ENCODE results near the gene LENEP.
A peak's percentile ranks its signal among the peaks of the same experiment; 100 is the strongest.
"Not testable (repeated sequence)": the region's sequence is repeated elsewhere in the genome, so short reads cannot be mapped to it uniquely, and the experiment has no call there.

Gene LENEP

DNA sequence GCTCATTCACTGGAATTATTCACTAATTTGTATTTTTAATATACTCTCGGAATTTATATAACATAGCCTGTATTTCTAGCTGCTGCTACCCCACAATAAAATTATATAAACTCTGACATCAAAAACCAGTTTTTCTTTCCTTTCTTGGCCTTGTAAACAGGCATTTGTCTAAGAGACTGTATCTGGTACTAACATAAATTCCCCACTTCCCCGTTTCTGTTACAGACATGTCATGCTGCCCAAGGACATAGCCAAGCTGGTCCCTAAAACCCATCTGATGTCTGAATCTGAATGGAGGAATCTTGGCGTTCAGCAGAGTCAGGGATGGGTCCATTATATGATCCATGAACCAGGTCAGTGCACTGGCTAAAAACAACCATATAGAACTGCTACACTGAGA is 15.6 kb upstream of the LENEP start:
- DNase-seq = not testable (repeated sequence)

DNA sequence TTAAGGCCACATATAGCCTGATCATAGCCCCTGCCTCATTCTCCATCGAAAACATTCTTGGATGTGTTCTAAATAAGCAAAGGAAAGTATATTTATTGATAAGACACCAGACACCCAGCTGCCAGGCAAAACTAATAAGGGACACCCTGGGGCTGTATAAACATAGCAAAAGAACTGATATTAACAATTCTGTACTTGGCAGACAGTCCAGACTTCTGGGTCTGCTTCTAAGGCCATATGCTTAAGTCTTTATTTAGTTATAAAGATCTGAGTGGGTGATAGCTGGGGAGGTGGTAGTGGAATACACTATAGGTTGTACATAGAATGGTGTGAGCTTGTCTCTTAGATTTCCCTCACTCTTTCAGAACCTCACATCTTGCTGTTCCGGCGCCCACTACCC is 15.0 kb upstream of the LENEP start:
- no peak for DNase-seq

DNA sequence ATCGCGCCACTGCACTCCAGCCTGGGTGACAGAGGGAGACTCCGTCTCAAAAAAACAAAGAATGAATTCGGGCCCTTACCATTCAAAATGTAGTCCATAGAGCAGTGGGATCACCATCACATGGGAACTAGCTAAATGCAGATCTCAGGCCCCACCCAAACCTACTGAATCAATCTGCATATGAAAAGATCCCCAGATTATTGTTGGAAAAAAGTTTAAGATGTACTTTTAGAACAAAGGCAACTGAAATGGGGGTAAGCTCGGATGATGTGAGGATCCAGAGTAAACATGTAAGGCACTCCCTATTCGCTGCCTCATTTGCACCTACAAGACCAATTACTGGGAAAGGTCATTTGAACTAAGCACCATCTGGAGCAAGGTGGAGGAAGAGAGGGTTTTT is 11.0 kb upstream of the LENEP start:
- no peak for DNase-seq

DNA sequence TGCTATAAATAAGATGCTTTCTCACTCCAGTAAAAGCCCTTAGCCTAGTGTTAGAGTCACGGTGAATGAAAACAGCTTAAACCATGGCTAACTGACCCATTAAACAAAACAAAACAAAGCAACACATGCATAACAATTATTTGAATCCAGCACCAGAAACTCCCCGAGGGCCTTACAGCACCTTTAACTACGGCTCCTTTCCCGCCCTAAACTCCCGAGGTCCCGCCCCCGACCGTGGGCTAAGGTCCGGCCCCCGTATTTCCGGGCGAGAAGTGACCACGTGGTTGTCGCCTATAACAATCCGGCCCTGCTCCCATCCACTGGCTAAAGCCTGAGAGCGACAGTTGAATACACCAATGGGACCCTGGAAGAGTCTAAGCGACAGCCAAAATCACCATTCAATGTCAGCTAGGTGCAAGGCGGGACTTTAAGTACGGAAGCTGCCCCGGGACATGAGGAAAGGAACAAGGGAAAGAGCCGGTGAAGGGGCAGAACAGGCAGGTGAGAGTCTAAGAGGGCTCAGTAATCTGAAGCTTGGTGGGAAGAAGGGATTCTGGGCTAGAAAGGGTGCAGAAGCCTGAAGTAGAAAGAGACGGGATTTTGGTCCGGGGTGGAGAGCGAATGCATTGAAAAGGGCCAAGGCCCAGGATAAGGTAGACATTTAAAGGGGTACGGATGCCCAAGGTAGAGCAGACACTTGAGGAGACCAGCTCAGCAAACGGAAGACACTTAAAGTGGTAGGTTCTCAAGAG is 10.3 kb upstream of the LENEP start, which contains the start of gene FLAD1:
Gene FLAD1, plus strand, starts transcription at position 448 of the 752 bp plus-strand sequence. CDS start 351 bp downstream, outside the sequence.
- peak; percentile 94 for DNase-seq

DNA sequence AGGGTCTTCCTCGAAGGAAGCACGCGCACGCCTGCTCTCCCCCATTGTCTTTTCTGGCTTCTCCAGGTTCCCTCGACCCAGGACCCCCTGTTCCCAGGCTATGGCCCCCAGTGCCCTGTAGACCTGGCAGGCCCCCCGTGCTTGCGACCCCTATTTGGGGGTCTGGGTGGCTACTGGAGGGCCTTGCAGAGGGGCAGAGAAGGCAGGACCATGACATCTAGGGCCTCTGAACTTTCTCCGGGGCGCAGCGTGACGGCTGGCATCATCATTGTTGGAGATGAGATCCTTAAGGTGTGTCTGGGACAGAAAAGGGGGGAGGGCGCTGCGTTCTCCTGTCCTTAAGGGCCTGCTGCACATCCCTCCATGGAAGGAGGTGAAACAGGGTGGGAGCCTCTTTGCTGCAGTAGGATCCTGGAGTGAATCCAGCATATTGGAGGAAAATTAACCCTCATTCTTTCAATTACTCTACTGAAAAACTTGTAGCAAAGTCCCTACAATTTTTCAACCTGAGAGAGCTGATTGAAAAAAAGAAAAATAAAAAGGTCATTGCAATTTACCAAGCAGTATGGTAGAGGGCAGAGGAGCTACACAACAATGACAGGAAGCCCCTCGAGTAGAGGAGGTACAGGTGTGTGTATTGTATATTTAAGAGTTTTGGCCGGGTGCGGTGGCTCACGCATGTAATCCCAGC is 9.5 kb upstream of the LENEP start:
- DNase-seq = no peak

DNA sequence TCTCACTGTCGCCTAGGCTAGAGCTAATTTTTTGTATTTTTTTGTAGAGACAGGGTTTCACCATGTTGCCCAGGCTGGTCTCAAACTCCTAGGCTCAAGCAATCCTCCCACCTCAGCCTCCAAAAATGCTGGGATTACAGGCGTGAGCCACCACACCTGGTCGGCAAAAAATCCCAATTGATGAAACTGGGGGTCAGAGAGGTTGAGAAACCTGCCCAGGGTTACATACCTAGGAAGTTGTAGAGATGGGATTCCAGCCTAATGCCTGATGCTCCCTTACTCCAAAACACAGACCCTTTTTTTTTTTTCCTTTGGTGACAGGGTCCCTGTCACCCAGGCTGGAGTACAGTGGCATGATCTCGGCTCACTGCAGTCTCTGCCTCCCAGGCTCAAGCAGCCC is 6.7 kb upstream of the LENEP start:
- DNase-seq = not testable (repeated sequence)

DNA sequence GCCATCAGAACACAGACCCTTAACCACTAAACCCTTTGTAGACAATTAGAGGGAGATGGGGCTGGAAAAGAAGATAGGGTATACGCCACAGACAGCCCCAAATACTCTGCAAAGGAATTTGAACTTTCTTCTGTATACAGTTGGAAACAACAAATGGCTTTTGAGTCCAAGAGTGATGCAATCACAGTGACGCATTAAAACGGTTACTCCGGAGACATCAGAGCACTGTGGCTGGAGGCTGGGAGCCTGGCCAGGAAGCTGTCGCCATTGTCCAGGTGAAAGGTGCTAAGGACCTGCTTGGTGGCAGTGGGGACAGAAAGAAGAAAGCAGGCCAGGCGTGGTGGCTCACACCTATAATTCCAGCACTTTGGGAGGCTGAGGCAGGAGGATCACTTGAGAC is 6.1 kb upstream of the LENEP start:
- no peak for DNase-seq

DNA sequence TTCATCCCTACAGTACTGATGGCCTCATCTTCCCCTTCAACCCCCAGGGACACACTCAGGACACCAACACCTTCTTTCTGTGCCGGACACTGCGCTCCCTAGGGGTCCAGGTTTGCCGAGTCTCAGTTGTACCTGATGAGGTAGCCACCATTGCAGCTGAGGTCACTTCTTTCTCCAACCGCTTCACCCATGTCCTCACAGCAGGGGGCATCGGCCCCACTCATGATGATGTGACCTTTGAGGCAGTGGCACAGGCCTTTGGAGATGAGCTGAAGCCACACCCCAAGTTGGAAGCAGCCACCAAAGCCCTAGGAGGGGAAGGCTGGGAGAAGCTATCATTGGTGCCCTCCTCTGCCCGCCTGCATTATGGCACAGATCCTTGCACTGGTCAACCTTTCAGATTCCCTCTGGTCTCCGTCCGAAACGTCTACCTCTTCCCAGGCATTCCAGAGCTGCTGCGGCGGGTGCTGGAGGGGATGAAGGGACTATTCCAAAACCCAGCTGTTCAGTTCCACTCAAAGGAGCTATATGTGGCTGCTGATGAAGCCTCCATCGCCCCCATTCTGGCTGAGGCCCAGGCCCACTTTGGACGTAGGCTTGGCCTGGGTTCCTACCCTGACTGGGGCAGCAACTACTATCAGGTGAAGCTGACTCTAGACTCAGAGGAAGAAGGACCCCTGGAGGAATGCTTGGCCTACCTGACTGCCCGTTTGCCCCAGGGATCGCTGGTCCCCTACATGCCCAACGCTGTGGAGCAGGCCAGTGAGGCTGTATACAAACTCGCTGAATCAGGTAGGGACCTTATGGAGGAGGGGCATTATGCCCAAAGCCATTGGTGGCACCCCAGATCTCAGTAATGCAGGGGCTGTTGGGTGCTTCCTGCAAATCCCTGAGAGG is 5.1 kb upstream of the LENEP start:
- DNase-seq = no peak

DNA sequence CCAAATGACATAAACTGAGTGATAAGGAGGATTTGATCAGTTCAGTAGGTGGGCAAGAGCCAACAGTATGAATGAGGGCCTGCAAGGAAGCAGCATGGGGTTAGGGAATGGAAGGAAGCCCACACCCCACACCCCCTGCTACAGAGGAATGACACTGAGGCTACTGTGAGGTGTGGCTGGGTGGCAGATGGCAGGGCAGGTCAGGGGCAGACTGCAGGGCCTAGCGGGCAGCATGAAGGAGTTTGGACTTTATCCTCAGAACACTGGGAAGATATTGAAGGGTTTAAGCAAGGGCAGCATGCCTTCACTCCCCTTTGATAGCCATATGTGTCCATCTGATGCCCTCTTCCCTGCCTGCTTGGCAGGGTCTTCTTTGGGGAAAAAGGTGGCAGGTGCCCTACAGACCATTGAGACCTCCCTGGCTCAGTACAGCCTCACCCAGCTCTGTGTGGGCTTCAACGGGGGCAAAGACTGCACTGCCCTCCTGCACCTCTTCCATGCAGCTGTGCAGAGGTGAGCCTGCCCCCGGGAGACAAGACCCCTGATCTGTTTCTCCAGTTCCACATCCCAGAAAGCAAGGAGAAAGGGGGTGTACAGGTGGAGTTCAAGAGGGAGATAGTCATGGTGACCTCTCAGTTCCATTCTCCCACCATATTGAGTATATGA is 4.1 kb upstream of the LENEP start:
- no peak for DNase-seq

DNA sequence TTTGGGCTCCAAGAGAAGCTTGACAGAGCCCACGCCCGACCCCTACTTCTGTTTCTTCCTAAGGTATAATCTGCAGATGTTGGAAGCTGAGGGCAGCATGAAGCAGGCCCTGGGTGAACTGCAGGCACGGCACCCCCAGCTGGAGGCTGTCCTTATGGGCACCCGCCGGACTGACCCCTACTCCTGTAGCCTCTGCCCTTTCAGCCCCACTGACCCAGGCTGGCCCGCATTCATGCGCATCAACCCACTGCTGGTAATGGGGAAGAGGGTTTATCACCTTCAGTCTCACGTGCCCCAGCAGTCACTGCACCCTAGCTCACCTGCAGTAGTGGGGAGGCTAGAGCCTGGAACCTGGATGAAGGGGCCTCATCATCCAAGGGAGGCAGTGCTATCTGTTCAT is 3.1 kb upstream of the LENEP start:
- no peak for DNase-seq

DNA sequence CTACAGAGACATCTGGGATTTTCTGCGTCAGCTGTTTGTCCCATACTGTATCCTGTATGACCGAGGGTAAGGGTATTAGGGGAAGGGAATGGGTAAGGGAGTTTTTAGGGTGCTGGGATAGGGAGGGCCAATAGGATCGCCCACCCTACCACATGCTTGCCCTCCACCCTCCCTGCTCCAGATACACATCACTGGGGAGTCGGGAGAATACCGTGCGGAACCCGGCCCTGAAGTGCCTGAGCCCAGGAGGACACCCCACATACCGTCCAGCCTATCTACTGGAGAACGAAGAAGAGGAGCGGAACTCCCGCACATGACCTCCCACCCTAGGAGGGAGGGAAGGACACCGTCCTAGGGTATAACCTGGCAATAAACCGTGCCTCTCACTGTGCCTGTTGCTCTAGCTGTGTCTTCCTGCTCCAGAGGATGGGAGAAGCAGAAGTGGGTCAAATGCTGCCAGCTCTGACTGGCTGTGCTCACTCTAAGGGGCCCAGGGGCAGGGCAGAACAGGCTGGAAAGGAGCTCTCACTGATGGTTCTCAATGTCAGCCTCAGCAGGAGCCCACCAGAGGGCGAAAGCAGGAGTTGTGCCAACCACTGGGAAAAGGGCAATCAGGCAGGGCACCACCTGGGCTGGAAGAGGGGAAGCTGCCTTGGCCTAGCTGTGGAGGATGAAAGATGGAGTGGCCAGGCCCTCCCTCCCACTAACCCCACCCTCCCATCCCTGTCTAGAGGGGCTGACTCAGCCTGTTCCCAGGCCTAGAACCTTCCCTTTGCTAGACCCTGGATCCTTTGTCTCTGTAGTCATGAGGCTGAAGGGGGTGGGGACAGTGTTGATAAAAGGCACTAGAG is 440 bp upstream of the LENEP start:
- no peak for DNase-seq

DNA sequence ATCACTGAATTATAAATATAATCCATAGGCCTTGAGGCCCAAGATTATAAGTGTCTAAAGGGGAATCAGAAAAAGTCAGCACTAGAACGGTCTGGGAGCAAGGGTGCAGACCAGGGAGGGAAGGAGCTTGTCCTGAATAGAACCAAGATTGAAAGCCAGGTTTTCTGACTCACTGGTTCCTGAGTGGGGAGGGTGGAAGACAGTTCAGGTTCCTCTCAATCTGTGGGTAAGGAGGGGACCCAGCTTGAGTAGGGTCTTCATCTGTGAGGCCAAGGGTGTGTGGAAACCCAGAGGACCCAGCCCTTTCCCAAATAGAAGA is 842 bp downstream of the LENEP start:
- no peak for DNase-seq

DNA sequence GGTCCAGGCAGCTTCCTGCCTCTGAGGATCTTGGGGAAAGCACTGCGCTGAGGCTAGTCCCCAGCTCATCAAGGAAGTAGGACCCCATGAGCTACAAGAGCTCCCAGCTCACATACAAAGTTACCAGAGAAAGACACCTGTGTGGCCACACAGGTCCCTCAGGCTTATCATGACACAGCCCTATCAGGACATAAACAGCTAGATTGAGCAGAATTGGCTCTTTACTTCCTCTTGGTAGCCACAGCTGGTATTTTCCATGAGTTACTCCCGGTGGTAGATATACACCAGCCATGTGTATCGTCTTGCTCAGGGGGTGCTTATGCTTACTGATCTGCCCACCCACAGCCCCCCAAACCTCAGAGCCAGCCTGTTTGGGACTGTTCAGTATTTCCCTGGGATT is 1.2 kb downstream of the LENEP start:
- DNase-seq = no peak

DNA sequence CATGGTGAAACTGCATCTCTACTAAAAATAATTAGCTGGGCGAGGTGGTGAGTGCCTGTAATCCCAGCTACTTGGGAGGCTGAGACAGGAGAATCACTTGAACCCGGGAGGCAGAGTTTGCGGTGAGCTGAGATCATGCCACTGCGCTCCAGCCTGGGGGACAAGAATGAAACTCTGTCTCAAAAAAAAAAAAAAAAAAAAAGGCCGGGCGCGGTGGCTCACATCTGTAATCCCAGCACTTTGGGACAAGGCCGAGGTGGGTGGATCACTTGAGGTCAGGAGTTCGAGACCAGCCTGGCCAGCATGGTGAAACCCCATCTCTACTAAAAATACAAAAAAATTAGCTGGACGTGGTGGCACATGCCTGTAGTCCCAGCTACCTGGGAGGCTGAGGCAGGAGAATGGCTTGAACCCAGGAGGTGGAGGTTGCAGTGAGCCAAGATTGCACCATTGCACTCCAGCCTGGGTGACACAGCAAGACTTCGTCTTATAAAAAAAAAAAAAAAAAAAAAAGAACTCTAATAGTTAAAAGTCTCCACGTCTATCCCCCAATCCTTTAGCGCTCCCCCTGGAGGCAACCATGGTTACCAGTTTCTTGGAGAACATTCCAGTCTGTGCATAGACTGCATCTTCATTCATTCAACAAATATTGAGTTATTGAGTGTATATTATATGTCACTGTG is 2.1 kb downstream of the LENEP start:
- DNase-seq = not testable (repeated sequence)

DNA sequence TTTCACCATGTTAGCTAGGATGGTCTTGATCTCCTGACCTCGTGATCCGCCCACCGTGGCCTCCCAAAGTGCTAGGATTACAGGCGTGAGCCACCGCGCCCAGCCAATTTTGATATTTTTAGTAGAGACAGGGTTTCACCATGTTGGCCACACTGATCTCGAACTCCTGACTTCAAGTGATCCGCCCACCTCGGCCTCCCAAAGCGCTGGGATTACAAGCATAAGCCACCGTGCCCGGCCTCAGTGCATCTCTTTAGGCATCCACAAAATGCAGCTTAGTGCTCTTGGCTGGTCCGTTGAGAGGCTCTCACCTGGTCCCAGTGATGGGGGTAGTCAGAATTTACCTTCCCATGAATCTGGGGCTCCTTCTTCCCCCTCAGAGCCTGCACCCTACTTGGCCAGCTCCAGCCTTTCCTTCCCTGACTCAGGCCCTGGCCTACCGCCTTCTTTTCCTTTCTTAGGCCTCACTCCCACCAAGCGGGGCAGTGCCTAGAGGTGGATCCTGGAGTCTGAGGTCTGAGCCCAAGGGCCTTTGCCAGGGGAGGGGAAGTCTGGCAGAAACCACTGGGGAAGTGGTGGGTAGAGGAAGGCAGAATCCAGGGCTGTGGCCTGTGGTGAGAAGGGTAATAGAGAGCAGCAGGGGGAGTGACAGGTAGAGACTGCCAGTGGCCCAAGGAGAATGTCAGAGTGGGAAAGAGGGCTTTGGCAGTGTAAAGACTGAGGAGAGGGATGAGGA is 3.7 kb downstream of the LENEP start:
- DNase-seq = no peak

DNA sequence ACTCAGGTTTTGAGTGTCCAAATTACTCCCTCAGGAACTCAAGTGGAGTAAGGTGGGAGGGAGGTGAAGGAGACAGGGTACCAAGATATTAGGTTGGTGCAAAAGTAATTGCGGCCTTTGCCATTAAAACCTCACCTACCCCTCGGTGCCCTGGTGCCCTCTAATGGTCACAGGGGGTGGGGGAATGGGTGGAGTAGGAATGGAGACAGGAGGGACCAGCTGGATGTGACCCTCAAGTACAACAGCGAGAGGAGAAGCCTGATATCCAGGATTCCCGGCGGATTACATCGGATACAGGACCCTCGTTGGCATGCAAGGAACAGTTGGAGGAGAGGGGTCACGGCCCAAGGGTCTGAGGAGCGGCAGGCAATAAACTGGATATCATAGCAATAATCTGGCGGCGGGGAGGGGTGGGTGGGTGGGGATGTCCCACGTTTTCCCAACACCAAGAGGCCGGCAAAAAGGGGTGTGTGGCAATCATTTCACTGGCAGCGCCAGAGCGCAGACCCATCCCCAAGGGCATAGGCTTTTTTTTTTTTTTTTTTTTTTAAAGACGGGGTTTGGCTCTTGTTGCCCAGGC is 4.9 kb downstream of the LENEP start:
- DNase-seq = no peak

DNA sequence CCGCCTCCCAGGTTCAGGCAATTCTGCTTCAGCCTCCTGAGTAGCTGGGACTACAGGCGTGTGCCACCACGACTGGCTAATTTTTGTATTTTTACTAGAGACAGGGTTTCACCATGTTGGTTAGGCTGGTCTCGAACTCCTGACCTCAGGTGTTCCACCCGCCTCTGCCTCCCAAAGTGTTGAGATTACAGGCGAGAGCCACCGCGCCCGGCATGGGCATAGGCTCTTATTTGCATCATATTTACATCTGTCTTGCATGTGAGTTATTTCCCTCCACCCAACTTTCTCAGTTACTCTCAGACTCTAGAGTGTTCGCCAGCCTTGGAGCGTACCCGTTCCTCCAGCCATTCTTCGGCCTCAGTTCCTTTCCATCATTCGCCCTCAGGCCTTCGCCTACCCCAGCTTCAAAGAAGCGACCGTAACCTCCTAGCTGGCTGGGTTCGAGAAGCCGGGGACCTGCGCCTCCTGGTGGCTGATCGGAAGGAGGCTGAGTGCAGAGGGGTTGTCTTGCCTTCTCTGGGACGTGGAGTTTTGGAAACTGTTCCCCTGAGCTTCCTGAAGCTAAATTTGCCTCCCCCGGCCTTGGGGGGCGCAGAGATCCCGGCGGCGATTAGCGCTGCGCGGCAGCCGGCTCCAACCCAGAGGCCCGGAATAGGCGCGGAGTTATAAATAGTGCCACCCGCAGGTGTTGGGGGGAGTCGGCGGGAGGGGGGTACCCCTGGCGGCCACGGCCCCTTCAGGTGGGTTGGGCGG is 5.6 kb downstream of the LENEP start:
- peak; percentile 85 for DNase-seq

DNA sequence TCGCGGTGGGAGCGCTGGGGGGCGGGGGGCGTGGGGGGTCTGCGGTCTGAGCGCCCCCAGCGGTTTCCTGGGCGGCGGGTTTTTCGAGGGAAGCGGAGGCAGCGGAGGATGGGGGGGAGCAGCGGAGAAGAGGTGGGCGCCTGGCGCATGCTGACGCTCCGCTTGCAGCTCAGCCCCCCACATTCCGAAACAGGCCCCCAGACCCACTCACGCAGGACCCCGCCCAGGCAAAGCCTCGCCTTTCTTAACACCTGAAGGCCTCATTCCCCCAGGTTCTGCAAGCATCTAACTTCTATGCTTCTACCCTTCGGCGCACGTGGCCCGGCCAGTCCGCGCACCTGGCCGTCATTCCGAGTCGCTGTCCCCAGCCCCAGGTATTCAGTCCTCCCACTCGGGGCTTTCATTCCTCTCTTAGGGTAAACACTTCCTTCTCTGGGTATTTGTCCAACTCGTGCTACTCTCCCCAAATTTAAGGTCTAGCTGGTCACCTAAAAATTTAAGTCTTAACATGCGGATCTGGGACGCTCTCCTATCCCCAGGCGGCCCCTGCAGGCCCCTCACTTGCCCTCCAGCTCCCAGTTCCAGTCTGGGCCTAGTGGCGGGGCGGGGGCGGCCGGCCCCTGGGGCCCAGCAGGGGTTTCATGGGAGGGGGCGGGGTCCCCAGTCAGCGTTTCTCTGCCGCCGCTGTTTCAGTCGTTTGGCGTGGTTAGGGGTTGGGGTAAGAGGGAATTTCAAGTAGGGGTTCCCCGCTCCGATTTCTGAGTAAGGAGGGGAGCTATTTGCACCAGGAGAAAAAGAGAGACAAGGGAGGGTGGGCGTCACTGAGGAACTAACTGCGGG is 6.4 kb downstream of the LENEP start:
- DNase-seq = no peak

DNA sequence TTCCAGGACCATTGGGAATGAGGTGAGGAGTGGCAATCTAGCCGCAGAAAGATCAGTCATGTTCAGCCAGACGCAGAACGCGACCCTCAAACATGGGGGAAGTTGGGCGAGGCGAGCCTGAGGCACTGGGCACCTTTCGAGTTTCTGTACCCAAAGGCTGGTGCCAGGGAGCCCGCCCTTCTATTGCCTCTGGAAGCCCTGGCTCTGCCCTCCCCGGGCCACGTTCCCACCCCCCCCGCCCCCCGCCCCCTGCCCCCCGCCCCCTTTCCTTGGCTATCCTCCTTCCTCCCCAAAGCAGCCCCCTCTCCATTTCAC is 7.0 kb downstream of the LENEP start:
- DNase-seq = no peak
